SK-N-SH (cell line): ENCODE results near the gene INTS14.

ENCODE experiments used
- CHD2 ChIP-seq: fragments of 150-350 bp; IDR thresholded peaks from 2 replicates; pipeline ENCODE4 v1.6.1; 2018; ENCODE audit warnings: low read length; ENCODE audit not compliant: partially characterized antibody
- ELF1 ChIP-seq: IDR thresholded peaks from 2 replicates; pipeline ENCODE4 v1.4.0; 2012
- EP300 ChIP-seq, 2 experiments: IDR thresholded peaks; 2 replicates each; pipeline versions ENCODE4 v1.4.0 to v1.6.1; 2012; ENCODE audit warnings: borderline replicate concordance in 1 of 2, low read depth in 1 of 2, low read length in 1 of 2
- POLR2AphosphoS5 ChIP-seq: IDR thresholded peaks from 2 replicates; pipeline ENCODE4 v1.6.1; 2012; ENCODE audit warnings: low read depth, low read length
- RAD21 ChIP-seq: IDR thresholded peaks from 2 replicates; pipeline ENCODE4 v1.6.1; 2012; ENCODE audit warnings: mild to moderate bottlenecking, low read length
- RCOR1 ChIP-seq: fragments of 150-350 bp; IDR thresholded peaks from 2 replicates; pipeline ENCODE4 v1.6.1; 2017; ENCODE audit warnings: antibody characterized with exemption, low read length
- SIN3A ChIP-seq: IDR thresholded peaks from 2 replicates; pipeline ENCODE4 v1.6.1; 2012; ENCODE audit warnings: low read depth, mild to moderate bottlenecking, low read length, moderate library complexity, borderline replicate concordance
- TCF12 ChIP-seq: IDR thresholded peaks from 2 replicates; pipeline ENCODE4 v1.4.0; 2012
- TF ChIP-seq, protein P1 (sequence below): fragments of 200-600 bp; sonication (generic); IDR thresholded peaks from 2 replicates; pipeline ENCODE4 v1.6.1; 2017; ENCODE audit warnings: antibody characterized with exemption, mild to moderate bottlenecking, moderate library complexity
- TF ChIP-seq, protein P2 (sequence below): IDR thresholded peaks from 2 replicates; pipeline ENCODE4 v1.4.0; 2012; ENCODE audit warnings: low read depth
- TF ChIP-seq, protein P3 (sequence below): IDR thresholded peaks from 2 replicates; pipeline ENCODE4 v1.6.1; 2012; ENCODE audit warnings: mild to moderate bottlenecking, low read depth, low read length, moderate library complexity

DNA sequence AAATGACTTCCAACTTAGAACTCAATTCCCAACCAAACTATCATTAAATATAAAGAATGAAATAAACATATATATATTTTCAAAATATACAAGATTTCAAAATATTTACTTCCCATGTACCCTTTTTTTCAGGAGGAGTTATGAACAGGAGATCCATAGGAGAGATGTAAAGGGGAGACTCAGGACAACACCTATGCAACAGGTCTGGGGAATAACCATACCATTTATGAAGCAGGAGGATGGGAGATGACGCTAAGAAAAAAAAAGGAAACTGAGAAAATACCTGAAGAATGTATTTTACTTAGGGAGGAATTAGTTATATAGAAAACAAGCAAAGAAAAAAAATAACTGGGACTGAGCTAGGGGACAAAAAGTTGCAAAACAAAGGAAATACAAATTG lies 23.8 kb downstream of the INTS14 start:
- TF ChIP-seq, protein P1, sequence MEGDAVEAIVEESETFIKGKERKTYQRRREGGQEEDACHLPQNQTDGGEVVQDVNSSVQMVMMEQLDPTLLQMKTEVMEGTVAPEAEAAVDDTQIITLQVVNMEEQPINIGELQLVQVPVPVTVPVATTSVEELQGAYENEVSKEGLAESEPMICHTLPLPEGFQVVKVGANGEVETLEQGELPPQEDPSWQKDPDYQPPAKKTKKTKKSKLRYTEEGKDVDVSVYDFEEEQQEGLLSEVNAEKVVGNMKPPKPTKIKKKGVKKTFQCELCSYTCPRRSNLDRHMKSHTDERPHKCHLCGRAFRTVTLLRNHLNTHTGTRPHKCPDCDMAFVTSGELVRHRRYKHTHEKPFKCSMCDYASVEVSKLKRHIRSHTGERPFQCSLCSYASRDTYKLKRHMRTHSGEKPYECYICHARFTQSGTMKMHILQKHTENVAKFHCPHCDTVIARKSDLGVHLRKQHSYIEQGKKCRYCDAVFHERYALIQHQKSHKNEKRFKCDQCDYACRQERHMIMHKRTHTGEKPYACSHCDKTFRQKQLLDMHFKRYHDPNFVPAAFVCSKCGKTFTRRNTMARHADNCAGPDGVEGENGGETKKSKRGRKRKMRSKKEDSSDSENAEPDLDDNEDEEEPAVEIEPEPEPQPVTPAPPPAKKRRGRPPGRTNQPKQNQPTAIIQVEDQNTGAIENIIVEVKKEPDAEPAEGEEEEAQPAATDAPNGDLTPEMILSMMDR: no peak
- TF ChIP-seq EP300 (IDR thresholded peaks at IDR 0.05; ENCODE audit: borderline replicate concordance in 1 of 2, low read depth in 1 of 2, low read length in 1 of 2) (no peak), RAD21 (no peak), CHD2 (no peak), TCF12 (no peak), RCOR1 (no peak), POLR2AphosphoS5 (no peak), SIN3A (no peak), ELF1 (no peak)
- TF ChIP-seq, protein P2, sequence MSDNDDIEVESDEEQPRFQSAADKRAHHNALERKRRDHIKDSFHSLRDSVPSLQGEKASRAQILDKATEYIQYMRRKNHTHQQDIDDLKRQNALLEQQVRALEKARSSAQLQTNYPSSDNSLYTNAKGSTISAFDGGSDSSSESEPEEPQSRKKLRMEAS: no peak
- TF ChIP-seq, protein P3, sequence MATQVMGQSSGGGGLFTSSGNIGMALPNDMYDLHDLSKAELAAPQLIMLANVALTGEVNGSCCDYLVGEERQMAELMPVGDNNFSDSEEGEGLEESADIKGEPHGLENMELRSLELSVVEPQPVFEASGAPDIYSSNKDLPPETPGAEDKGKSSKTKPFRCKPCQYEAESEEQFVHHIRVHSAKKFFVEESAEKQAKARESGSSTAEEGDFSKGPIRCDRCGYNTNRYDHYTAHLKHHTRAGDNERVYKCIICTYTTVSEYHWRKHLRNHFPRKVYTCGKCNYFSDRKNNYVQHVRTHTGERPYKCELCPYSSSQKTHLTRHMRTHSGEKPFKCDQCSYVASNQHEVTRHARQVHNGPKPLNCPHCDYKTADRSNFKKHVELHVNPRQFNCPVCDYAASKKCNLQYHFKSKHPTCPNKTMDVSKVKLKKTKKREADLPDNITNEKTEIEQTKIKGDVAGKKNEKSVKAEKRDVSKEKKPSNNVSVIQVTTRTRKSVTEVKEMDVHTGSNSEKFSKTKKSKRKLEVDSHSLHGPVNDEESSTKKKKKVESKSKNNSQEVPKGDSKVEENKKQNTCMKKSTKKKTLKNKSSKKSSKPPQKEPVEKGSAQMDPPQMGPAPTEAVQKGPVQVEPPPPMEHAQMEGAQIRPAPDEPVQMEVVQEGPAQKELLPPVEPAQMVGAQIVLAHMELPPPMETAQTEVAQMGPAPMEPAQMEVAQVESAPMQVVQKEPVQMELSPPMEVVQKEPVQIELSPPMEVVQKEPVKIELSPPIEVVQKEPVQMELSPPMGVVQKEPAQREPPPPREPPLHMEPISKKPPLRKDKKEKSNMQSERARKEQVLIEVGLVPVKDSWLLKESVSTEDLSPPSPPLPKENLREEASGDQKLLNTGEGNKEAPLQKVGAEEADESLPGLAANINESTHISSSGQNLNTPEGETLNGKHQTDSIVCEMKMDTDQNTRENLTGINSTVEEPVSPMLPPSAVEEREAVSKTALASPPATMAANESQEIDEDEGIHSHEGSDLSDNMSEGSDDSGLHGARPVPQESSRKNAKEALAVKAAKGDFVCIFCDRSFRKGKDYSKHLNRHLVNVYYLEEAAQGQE: no peak
